DND-41 (cell line): ENCODE results near the gene DCAF4.

Source experiments
- ATAC-seq: fragments of 200-7000 bp; cut with Tn5 transposase; 3 replicates; pipeline ENCODE4 v1.9.1; 2021; ENCODE audit warnings: low read depth; ENCODE audit not compliant: insufficient read depth
- DNase-seq: peaks from one replicate; pipeline ENCODE4 v3.0.0-alpha.2; 2020
- H2AFZ ChIP-seq: 2 replicates; pipeline ENCODE4 v1.6.0; 2012; ENCODE audit warnings: low read depth, low read length
- H3K27ac ChIP-seq: 2 replicates; pipeline ENCODE4 v1.5.1; 2012; ENCODE audit warnings: low read length, inconsistent platforms
- H3K27me3 ChIP-seq: fragments of 200-600 bp; sonication (generic); 2 replicates; pipeline ENCODE4 v1.6.0; 2012; ENCODE audit warnings: low read length, mild to moderate bottlenecking, inconsistent platforms; ENCODE audit not compliant: insufficient read depth, poor library complexity
- H3K36me3 ChIP-seq: 2 replicates; pipeline ENCODE4 v1.5.1; 2012; ENCODE audit warnings: low read length, inconsistent platforms; ENCODE audit not compliant: insufficient read depth
- H3K4me1 ChIP-seq: 2 replicates; pipeline ENCODE4 v1.5.1; 2012; ENCODE audit warnings: mild to moderate bottlenecking, low read length; ENCODE audit not compliant: insufficient read depth
- H3K4me2 ChIP-seq: 2 replicates; pipeline ENCODE4 v1.6.0; 2012; ENCODE audit warnings: mild to moderate bottlenecking, moderate library complexity, low read length, inconsistent platforms; ENCODE audit not compliant: insufficient read depth
- H3K4me3 ChIP-seq, 2 experiments: fragments of 200-600 bp in 1 of 2; shearing (Covaris generic) in 1 of 2; 2 replicates each; pipeline ENCODE4 v1.5.1; 2012 to 2016; ENCODE audit warnings: inconsistent platforms in 2 of 2, low read length in 2 of 2, mild to moderate bottlenecking in 2 of 2, low read depth in 1 of 2, moderate library complexity in 1 of 2
- H3K79me2 ChIP-seq: 2 replicates; pipeline ENCODE4 v1.6.0; 2012; ENCODE audit warnings: low read length, inconsistent platforms; ENCODE audit not compliant: insufficient read depth
- H3K9ac ChIP-seq: 2 replicates; pipeline ENCODE4 v1.6.0; 2012; ENCODE audit warnings: low read depth, mild to moderate bottlenecking, inconsistent platforms, low read length, moderate library complexity
- H3K9me3 ChIP-seq: 2 replicates; pipeline ENCODE4 v1.5.1; 2012; ENCODE audit warnings: low read length, moderate library complexity, mild to moderate bottlenecking, inconsistent platforms; ENCODE audit not compliant: insufficient read depth, severe bottlenecking
- H4K20me1 ChIP-seq: 2 replicates; pipeline ENCODE4 v1.6.0; 2012; ENCODE audit warnings: low read length; ENCODE audit not compliant: insufficient read depth
- EZH2 ChIP-seq: IDR thresholded peaks from 3 replicates; pipeline ENCODE4 v1.6.1; 2012; ENCODE audit warnings: borderline replicate concordance, low read depth, mild to moderate bottlenecking, moderate library complexity, low read length, inconsistent platforms; ENCODE audit not compliant: severe bottlenecking
- TF ChIP-seq, protein P1 (sequence below): IDR thresholded peaks from 2 replicates; pipeline ENCODE4 v1.5.1; 2012; ENCODE audit warnings: borderline replicate concordance, low read length, moderate library complexity, mild to moderate bottlenecking; ENCODE audit not compliant: poor library complexity, severe bottlenecking; ENCODE audit errors: extremely low read depth

DCAF4 gene

DNA sequence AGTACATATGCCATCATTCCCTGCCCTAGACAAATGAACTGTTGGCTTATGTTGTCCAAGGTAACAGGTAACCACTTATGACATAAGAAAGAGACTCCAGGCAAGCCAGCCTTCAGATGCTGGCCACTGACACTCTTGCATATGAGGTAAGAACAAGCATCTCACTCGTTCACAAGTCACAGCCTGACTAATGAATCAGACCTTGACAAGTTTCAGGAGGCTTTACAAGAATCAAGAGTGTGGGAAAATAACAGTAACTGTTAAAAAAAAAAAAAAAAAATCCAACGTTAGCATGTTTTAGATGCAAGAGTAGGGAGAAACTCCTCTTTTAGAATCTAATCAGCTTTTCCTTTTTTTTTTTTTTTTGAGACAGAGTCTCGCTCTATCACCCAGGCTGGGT is 60.0 kb downstream of the DCAF4 start:
- Histone ChIP-seq H3K36me3 (peaks cover 49% of the 10 kb centered on the region), H3K4me3 (no peak overlapping the region), H2AFZ (no peak overlapping the region), H3K27ac (no peak overlapping the region), H3K4me2 (no peak overlapping the region), H3K79me2 (no peaks in the 10 kb centered on the region), H4K20me1 (no peaks in the 10 kb centered on the region), H3K9ac (no peak overlapping the region), H3K9me3 (no peaks in the 10 kb centered on the region), H3K4me1 (no peaks in the 10 kb centered on the region), H3K27me3 (no peaks in the 10 kb centered on the region)
- ATAC-seq = no peak
- TF ChIP-seq EZH2 = no peak
- TF ChIP-seq, protein P1, sequence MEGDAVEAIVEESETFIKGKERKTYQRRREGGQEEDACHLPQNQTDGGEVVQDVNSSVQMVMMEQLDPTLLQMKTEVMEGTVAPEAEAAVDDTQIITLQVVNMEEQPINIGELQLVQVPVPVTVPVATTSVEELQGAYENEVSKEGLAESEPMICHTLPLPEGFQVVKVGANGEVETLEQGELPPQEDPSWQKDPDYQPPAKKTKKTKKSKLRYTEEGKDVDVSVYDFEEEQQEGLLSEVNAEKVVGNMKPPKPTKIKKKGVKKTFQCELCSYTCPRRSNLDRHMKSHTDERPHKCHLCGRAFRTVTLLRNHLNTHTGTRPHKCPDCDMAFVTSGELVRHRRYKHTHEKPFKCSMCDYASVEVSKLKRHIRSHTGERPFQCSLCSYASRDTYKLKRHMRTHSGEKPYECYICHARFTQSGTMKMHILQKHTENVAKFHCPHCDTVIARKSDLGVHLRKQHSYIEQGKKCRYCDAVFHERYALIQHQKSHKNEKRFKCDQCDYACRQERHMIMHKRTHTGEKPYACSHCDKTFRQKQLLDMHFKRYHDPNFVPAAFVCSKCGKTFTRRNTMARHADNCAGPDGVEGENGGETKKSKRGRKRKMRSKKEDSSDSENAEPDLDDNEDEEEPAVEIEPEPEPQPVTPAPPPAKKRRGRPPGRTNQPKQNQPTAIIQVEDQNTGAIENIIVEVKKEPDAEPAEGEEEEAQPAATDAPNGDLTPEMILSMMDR = no peak
- no peak for DNase-seq

DNA sequence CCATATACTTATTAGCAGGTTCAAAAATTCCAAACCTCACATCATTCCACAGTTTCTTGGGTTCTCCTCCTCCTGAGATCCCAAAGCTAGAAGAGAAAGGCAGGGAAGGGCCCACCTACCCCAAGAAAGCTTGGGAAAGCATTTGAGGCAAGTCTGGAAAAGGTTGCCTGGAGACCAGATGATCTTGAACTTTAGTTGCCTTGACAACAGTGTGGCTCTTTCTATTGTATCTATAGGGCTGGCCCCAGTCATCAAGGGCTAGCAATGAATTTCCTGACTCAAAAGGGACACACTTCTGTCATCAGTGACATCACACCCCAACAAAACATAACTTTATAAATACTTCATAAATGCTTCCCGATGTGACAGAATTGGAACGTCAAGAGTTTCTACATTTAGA is 60.6 kb downstream of the DCAF4 start:
- no peak overlapping the region for H3K9ac ChIP-seq
- H3K27me3 ChIP-seq = no peaks in the 10 kb centered on the region
- ATAC-seq = no peak
- no peaks in the 10 kb centered on the region for H4K20me1 ChIP-seq
- no peak for DNase-seq
- no peaks in the 10 kb centered on the region for H3K4me1 ChIP-seq
- H2AFZ ChIP-seq = no peak overlapping the region
- no peaks in the 10 kb centered on the region for H3K79me2 ChIP-seq
- TF ChIP-seq, protein P1 = no peak
- TF ChIP-seq EZH2 = no peak
- H3K4me2 ChIP-seq = no peak overlapping the region
- H3K9me3 ChIP-seq = no peaks in the 10 kb centered on the region
- H3K27ac ChIP-seq = no peak overlapping the region
- H3K36me3 ChIP-seq = peaks cover 43% of the 10 kb centered on the region
- no peak overlapping the region for H3K4me3 ChIP-seq

DNA sequence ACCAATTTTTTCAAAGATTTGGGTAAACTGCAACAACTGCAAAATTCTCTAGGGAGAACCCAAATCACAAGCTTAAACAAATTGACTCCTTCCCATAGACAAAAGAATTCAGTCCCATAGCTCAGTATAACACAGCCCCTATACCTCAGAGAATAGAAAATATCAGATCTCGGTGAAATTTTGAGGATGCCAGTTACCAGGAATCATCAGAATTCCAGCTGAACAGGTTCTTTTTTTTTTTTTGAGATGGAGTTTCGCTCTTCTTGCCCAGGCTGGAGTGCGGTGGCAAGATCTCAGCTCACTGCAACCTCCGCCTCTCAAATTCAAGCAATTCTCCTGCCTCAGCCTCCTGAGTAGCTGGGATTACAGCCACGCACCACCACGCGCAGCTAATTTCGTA is 63.9 kb downstream of the DCAF4 start:
- H3K36me3 ChIP-seq = peaks cover 44% of the 10 kb centered on the region
- no peak overlapping the region for H3K4me3 ChIP-seq
- ATAC-seq (no peak), DNase-seq (no peak)
- no peak overlapping the region for H3K9ac ChIP-seq
- H3K4me2 ChIP-seq = no peak overlapping the region
- no peaks in the 10 kb centered on the region for H3K27me3 ChIP-seq
- H3K4me1 ChIP-seq = no peaks in the 10 kb centered on the region
- H3K9me3 ChIP-seq = no peaks in the 10 kb centered on the region
- H3K79me2 ChIP-seq = no peaks in the 10 kb centered on the region
- H4K20me1 ChIP-seq = no peaks in the 10 kb centered on the region
- TF ChIP-seq EZH2 = no peak
- TF ChIP-seq, protein P1 = no peak
- no peak overlapping the region for H3K27ac ChIP-seq
- H2AFZ ChIP-seq = no peak overlapping the region

DNA sequence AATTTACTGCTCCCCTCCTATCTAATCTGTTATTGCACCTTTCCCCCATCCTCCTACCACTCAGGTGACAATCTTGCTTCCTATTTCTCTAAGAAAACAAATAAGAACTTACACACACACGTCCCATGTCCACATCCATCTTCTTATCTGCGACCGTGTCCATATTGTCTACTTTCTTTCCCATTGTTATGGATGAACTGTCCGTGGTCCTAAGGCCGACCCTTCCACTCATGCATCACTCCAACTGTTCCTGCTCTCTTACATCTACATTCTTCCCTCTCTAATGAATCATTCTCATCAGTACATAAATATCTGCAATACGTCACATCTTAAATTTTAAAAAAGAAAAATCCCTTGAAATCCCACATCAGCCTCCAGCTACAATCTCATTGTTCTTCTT is 70.7 kb downstream of the DCAF4 start:
- ATAC-seq = no peak
- Histone ChIP-seq H3K79me2 (0 out of 2 replicates have a peak, but pooled peaks cover 7% of the 10 kb centered on the region), H3K36me3 (peaks cover 64% of the 10 kb centered on the region)

More for the DNA sequence above, 70.7 kb downstream of the DCAF4 start:
- no peaks in the 10 kb centered on the region for H3K4me1 ChIP-seq
- no peak overlapping the region for H3K9ac ChIP-seq
- H3K27me3 ChIP-seq = no peaks in the 10 kb centered on the region
- no peak overlapping the region for H3K27ac ChIP-seq
- H3K4me3 ChIP-seq = no peak overlapping the region
- H3K4me2 ChIP-seq = no peak overlapping the region
- H2AFZ ChIP-seq = no peak overlapping the region
- TF ChIP-seq, protein P1 = no peak
- no peak for TF ChIP-seq EZH2
- no peaks in the 10 kb centered on the region for H3K9me3 ChIP-seq
- no peak for DNase-seq
- H4K20me1 ChIP-seq = no peaks in the 10 kb centered on the region; the same call in 1 of the 2 replicates
